ENCODE measurements around the gene MLLT10. TPM values are rescaled to one million over a fixed set of nuclear protein-coding genes. Genes with fewer than 3 reads are reported as not detected.

MLLT10 gene
- total and polyA plus RNA-seq, 9 of the 15 experiments (the other 6 are each of a cell fraction or from before 2014, with no cell fraction given), result 18.8 to 81.4 (median 64.2) TPM

GRCh38 chr10:21528236-21529031 is 5.6 kb upstream of the MLLT10 start:
- H3K9me1 ChIP-seq (ENCODE audit: control insufficient read depth, insufficient read depth, low read length), result no peaks in the 10 kb centered on the region
- peak overlapping the region; percentile 92 for H3K27ac ChIP-seq (ENCODE audit: extremely low read depth, low read depth, low read length)
- H3K27me3 ChIP-seq (ENCODE audit: control insufficient read depth in 2 of 2, insufficient read depth in 2 of 2, low read length in 2 of 2), result no peaks in the 10 kb centered on the region
- H3K9ac ChIP-seq (ENCODE audit: insufficient read depth in 1 of 2, low read depth in 2 of 2, low read length in 2 of 2), result peak overlapping the region in 1 of 2 experiments; percentile 96; a peak in 2 of 4 replicates
- intact Hi-C loops (cut with micrococcal nuclease), result loop anchor here (5.0 kb wide), 1 partner anchor 789 kb away; the partner anchor contains the start of gene COMMD3
- DNase-seq (ENCODE audit: extremely low read depth in 1 of 4, low spot score in 3 of 4) (peak in 1 of 4 experiments; percentile 38), FAIRE-seq (no peak), ATAC-seq (no peak)
- no peaks in the 10 kb centered on the region for H3K9me3 ChIP-seq (replicated peaks; ENCODE audit: control insufficient read depth, insufficient read depth, low read depth, low read length)
- peaks cover 7 to 15% of the 10 kb centered on the region in 2 experiments; a peak in 4 of 5 replicates for H3K4me1 ChIP-seq (replicated peaks in 1 of 2; ENCODE audit: control insufficient read depth in 2 of 2, insufficient read depth in 2 of 2, low read length in 2 of 2)
- no peaks in the 10 kb centered on the region for H4K20me1 ChIP-seq (replicated peaks; ENCODE audit: control insufficient read depth, insufficient read depth, low read length)
- H3K4me2 ChIP-seq (ENCODE audit: insufficient read depth, low read length), result peak overlapping the region; percentile 77
- 1% methylated on average over 8 of the region's 8 CpGs for WGBS (ENCODE audit: insufficient coverage, low coverage, missing lambda C conversion rate)
- ChIA-PET CTCF (ENCODE audit: low intra/inter-chr PET ratio) (no interaction called here), POLR2A (interaction anchor here (0.5 to 3.1 kb wide), 4 partner anchors 9 to 234 kb away, joined by 4 to 14 read pairs (median 8); no protein-coding TSS in a partner anchor)
- no peaks in the 10 kb centered on the region for H3K36me3 ChIP-seq (ENCODE audit: control insufficient read depth, insufficient read depth, low read length)
- H3K79me2 ChIP-seq (ENCODE audit: control insufficient read depth, insufficient read depth, low read length), result peaks cover 45% of the 10 kb centered on the region; the same call in 2 of the 3 replicates
- in situ Hi-C loops (cut with MboI), result no loop called here
- peak overlapping the region; percentile 39 for H3K4me3 ChIP-seq
- no TSS peak for BruUV-seq (replicated peaks)
- H2AFZ ChIP-seq (ENCODE audit: low read depth, low read length), result peak overlapping the region; percentile 61
- TF ChIP-seq JUNB (CRISPR knock-in tag; conservative IDR thresholded peaks at IDR 0.05), result no peak
- no peak for TF ChIP-seq POLR2AphosphoS2 (IDR thresholded peaks at IDR 0.05; ENCODE audit: low read length)
- no peak for TF ChIP-seq ATF1 (CRISPR knock-in tag; IDR thresholded peaks at IDR 0.05)
- TF ChIP-seq ATF1 (tag; IDR thresholded peaks at IDR 0.05), result peak; percentile 46
- TF ChIP-seq KHSRP (IDR thresholded peaks at IDR 0.05), result no peak
- TF ChIP-seq RBM17 (IDR thresholded peaks at IDR 0.05; ENCODE audit: borderline replicate concordance, low read depth, low read length), result no peak
- peak; percentile 41 to 62; a peak in 2 of 4 replicates for TF ChIP-seq KDM1A (IDR thresholded peaks at IDR 0.05)
- no peak for TF ChIP-seq CREM (IDR thresholded peaks at IDR 0.05; ENCODE audit: low read depth)
- no peak for TF ChIP-seq ATF6 (CRISPR knock-in tag; IDR thresholded peaks at IDR 0.05)
- TF ChIP-seq KLF6 (CRISPR knock-in tag; IDR thresholded peaks at IDR 0.05; ENCODE audit: borderline replicate concordance), result no peak
- TF ChIP-seq ZNF384 (IDR thresholded peaks at IDR 0.05; ENCODE audit: low read depth, low read length), result no peak
- TF ChIP-seq PBX2 (CRISPR knock-in tag; IDR thresholded peaks at IDR 0.05; ENCODE audit: low read depth), result no peak
- TF ChIP-seq PBX2 (tag; conservative IDR thresholded peaks at IDR 0.05; ENCODE audit: low read depth), result no peak
- TF ChIP-seq ARID2 (IDR thresholded peaks at IDR 0.05), result no peak
- no peak for TF ChIP-seq ZBTB49 (CRISPR knock-in tag; IDR thresholded peaks at IDR 0.05; ENCODE audit: borderline replicate concordance)
- TF ChIP-seq HNRNPLL (IDR thresholded peaks at IDR 0.05; ENCODE audit: low read depth, low read length, poor library complexity, severe bottlenecking), result no peak
